PC-9 (cell line): ENCODE measurements around the gene TTLL5. TPM values are rescaled to one million over a fixed set of nuclear protein-coding genes. Genes with fewer than 3 reads are reported as not detected.

Experiments
- BruUV-seq: library from RNA; stranded (reverse); fragments of 400-500 nt; replicated peaks from 2 replicates; lab custom pipeline; 2021; lab: Mats Ljungman, UMichigan
- CTCF ChIA-PET: fragments of 300-600 bp; sonication (Branson Sonifier 250); formaldehyde crosslinking; loops from one replicate; lab custom pipeline; 2022; ENCODE audit warnings: antibody characterized with exemption; lab: Charles Lee
- POLR2A ChIA-PET: fragments of 300-600 bp; sonication (Branson Sonifier 250); formaldehyde crosslinking; loops from one replicate; lab custom pipeline; 2022; ENCODE audit warnings: antibody characterized with exemption; ENCODE audit not compliant: unreplicated experiment; lab: Charles Lee
- DNase-seq, 2 experiments: peaks; one replicate each; pipeline versions ENCODE4 v3.0.0 to v3.0.0-alpha.2; 2015 to 2022; ENCODE audit warnings: mixed read lengths in 1 of 2
- H2AFZ ChIP-seq: fragments of 200-600 bp; sonication (generic); 2 replicates; pipeline ENCODE4 v1.8.1; 2017; ENCODE audit warnings: antibody characterized with exemption
- H3F3A ChIP-seq: fragments of 200-600 bp; sonication (generic); 2 replicates; pipeline ENCODE4 v1.8.1; 2017; ENCODE audit warnings: antibody characterized with exemption, mild to moderate bottlenecking, low read depth; ENCODE audit not compliant: insufficient read depth
- H3K27ac ChIP-seq: fragments of 200-600 bp; sonication (generic); 2 replicates; pipeline ENCODE4 v1.6.1; 2016; ENCODE audit warnings: mixed run types
- H3K27me3 ChIP-seq: fragments of 200-600 bp; sonication (generic); 2 replicates; pipeline ENCODE4 v1.6.1; 2016; ENCODE audit warnings: low read depth, mixed run types; ENCODE audit not compliant: insufficient read depth
- H3K36me3 ChIP-seq: fragments of 200-600 bp; sonication (generic); 2 replicates; pipeline ENCODE4 v1.6.1; 2016; ENCODE audit warnings: low read depth, mixed run types
- H3K4me1 ChIP-seq: fragments of 200-600 bp; sonication (generic); replicated peaks from 2 replicates; pipeline ENCODE4 v1.6.1; 2016; ENCODE audit warnings: mixed run types; ENCODE audit not compliant: insufficient read depth
- H3K4me2 ChIP-seq: fragments of 200-600 bp; sonication (generic); 2 replicates; pipeline ENCODE4 v1.6.1; 2017; ENCODE audit warnings: mixed run types
- H3K4me3 ChIP-seq: fragments of 200-600 bp; sonication (generic); 2 replicates; pipeline ENCODE4 v1.6.1; 2016; ENCODE audit warnings: mixed run types
- H3K79me2 ChIP-seq: fragments of 200-600 bp; sonication (generic); 2 replicates; pipeline ENCODE4 v1.6.1; 2017; ENCODE audit warnings: low read depth, mixed run types
- H3K9me2 ChIP-seq: fragments of 200-600 bp; sonication (generic); 2 replicates; pipeline ENCODE4 v1.8.1; 2017; ENCODE audit warnings: mild to moderate bottlenecking; ENCODE audit not compliant: insufficient read depth
- H3K9me3 ChIP-seq: fragments of 200-600 bp; sonication (generic); 2 replicates; pipeline ENCODE4 v1.8.1; 2016; ENCODE audit warnings: low read depth; ENCODE audit not compliant: insufficient read depth
- H4K20me1 ChIP-seq: fragments of 200-600 bp; sonication (generic); 2 replicates; pipeline ENCODE4 v1.8.1; 2017; ENCODE audit not compliant: insufficient read depth
- EZH2 ChIP-seq: fragments of 200-600 bp; sonication (generic); IDR thresholded peaks from 2 replicates; pipeline ENCODE4 v1.8.0; 2017; ENCODE audit warnings: antibody characterized with exemption, low read depth
- intact Hi-C: fragments of 100-400 bp; cut with micrococcal nuclease; formaldehyde crosslinking; loops from one replicate; pipeline ENCODE4 v1.10.0; 2022; ENCODE audit not compliant: unreplicated experiment
- total RNA-seq: library from RNA; stranded (reverse); gene quantifications from 2 replicates; pipeline ENCODE4 v1.2.3, GENCODE V29; 2021
- TF ChIP-seq, protein P1 (sequence below): fragments of 200-600 bp; sonication (generic); conservative IDR thresholded peaks from 2 replicates; pipeline ENCODE4 v1.6.1; 2017; ENCODE audit warnings: mixed run types, antibody characterized with exemption, mild to moderate bottlenecking, moderate library complexity

The TTLL5 gene
- total RNA-seq, 1 experiment from 2014 or later = 75.3 TPM

DNA sequence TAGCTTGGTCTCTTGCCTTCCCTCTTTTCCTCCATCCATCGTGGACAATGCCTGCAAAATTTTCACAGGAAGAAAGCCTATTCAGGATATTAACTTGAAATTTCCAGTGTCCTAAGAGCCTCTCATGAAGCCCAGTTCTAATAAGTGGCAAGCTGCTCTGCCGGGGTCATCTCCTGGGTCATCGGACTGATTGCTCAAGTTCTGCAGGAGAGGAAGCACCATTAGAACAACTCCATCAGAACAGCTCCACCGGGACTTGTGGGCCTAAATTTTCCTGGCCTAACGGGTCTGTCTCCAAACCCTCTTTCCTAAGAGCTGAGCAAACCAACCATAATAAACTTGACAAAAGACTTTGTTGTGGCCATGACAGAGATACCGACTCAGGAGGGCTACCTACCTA, 14.3 kb upstream of the TTLL5 start:
- Histone ChIP-seq H3K4me1 (peaks cover 45% of the 10 kb centered on the region), H3K79me2 (no peaks in the 10 kb centered on the region), H3F3A (peaks cover 39% of the 10 kb centered on the region), H3K4me2 (peak overlapping the region; percentile 47), H3K27ac (peak overlapping the region; percentile 61), H4K20me1 (no peaks in the 10 kb centered on the region), H2AFZ (no peak overlapping the region), H3K4me3 (no peak overlapping the region), H3K36me3 (0 out of 2 replicates have a peak, but pooled peaks cover 18% of the 10 kb centered on the region), H3K9me3 (no peaks in the 10 kb centered on the region), H3K9me2 (no peaks in the 10 kb centered on the region), H3K27me3 (no peaks in the 10 kb centered on the region)
- POLR2A ChIA-PET = no interaction called here
- DNase-seq = no peak
- TF ChIP-seq, protein P1, sequence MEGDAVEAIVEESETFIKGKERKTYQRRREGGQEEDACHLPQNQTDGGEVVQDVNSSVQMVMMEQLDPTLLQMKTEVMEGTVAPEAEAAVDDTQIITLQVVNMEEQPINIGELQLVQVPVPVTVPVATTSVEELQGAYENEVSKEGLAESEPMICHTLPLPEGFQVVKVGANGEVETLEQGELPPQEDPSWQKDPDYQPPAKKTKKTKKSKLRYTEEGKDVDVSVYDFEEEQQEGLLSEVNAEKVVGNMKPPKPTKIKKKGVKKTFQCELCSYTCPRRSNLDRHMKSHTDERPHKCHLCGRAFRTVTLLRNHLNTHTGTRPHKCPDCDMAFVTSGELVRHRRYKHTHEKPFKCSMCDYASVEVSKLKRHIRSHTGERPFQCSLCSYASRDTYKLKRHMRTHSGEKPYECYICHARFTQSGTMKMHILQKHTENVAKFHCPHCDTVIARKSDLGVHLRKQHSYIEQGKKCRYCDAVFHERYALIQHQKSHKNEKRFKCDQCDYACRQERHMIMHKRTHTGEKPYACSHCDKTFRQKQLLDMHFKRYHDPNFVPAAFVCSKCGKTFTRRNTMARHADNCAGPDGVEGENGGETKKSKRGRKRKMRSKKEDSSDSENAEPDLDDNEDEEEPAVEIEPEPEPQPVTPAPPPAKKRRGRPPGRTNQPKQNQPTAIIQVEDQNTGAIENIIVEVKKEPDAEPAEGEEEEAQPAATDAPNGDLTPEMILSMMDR = no peak
- TF ChIP-seq EZH2 = no peak
- CTCF ChIA-PET = no interaction called here
- BruUV-seq = TSS peak; percentile 29
- intact Hi-C loops = loop anchor here (5.0 kb wide), 1 partner anchor 39 kb away; no protein-coding TSS in a partner anchor

DNA sequence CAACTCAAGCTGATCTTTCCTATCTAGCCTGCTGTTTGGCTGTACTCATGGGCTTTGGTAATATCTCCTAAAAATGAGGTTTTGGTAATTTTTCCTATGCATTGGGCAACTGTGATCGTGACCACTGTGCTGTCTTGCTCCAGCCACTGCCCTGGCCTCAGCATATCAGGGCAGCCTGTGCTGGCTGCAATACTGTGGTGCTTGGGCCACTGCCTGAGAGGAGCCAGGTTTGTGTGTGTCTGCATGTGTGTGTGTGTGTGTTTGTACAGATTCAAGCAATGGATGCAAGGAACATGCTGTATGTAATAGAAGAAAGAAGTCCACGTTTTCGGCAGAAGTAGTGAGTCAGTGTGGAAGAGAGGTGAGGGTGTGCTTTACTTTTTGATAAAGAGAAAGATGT, 13.4 kb upstream of the TTLL5 start:
- Histone ChIP-seq H3K27me3 (no peaks in the 10 kb centered on the region), H2AFZ (no peak overlapping the region), H3F3A (peaks cover 39% of the 10 kb centered on the region), H3K9me3 (no peaks in the 10 kb centered on the region), H3K4me1 (peaks cover 45% of the 10 kb centered on the region), H3K36me3 (0 out of 2 replicates have a peak, but pooled peaks cover 18% of the 10 kb centered on the region), H3K79me2 (no peaks in the 10 kb centered on the region), H3K4me3 (no peak overlapping the region), H3K27ac (peak overlapping the region; percentile 61), H4K20me1 (no peaks in the 10 kb centered on the region), H3K9me2 (no peaks in the 10 kb centered on the region), H3K4me2 (peak overlapping the region; percentile 47)
- no TSS peak for BruUV-seq
- POLR2A ChIA-PET = no interaction called here
- intact Hi-C loops = loop anchor here (1.0 to 5.0 kb wide), 2 partner anchors 12 to 40 kb away; no protein-coding TSS in a partner anchor
- no peak for DNase-seq
- CTCF ChIA-PET = no interaction called here
- no peak for TF ChIP-seq EZH2
- TF ChIP-seq, protein P1 = no peak

DNA sequence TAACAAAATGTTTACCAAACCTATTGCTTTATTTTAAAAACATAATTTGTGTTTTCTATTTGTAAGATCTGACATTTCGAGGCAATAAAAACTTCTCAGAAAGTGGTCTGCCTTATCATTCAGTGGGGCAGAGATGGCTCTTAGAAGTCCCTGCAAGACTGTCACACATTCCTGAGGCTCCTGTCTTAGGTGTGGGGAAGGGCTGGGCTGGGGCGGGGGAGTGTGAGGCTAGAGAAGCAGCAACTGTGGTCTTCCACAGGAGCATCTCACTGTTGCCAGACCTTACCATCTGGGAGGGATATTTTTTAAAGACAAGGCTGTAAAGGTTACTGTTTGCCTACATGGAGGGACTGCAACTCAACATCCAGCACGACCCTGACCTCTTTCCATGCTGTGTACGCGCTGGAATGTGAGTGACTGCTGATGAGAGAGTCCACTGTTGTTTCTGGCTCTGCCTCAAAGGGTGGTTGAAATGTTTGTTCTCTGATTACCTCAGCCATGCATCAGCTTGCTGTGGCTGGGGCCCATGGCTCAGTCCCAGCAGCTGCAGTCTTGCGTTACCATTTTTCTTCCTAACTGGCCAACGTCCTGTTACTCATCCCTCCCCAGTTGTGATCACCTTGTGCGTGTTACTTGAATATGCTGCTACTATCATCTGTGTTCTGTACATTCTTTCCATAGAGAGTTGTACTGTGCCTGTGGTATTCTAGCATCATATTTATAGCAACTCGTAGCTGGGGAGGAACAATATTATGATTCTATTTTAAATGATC, 12.8 kb upstream of the TTLL5 start:
- Histone ChIP-seq H3K9me3 (no peaks in the 10 kb centered on the region), H3K4me1 (peaks cover 45% of the 10 kb centered on the region), H3K4me2 (peak overlapping the region; percentile 47), H2AFZ (no peak overlapping the region), H3K27me3 (no peaks in the 10 kb centered on the region), H3F3A (peaks cover 39% of the 10 kb centered on the region), H3K27ac (peak overlapping the region; percentile 61), H3K79me2 (no peaks in the 10 kb centered on the region), H3K4me3 (no peak overlapping the region), H3K9me2 (no peaks in the 10 kb centered on the region), H3K36me3 (peaks cover 22% of the 10 kb centered on the region; the same call in 1 of the 2 replicates), H4K20me1 (no peaks in the 10 kb centered on the region)
- DNase-seq = peak; percentile 76 to 94
- no TSS peak for BruUV-seq
- no peak for TF ChIP-seq EZH2
- ChIA-PET CTCF (interaction anchor here (0.6 to 1.2 kb wide), 2 partner anchors 11 to 71 kb away, joined by 4 to 5 read pairs; no protein-coding TSS in a partner anchor), POLR2A (interaction anchor here (0.9 kb wide), 2 partner anchors 13 to 43 kb away, joined by 4 to 8 read pairs; partner anchors contain the start of genes ERG28 and TTLL5)
- intact Hi-C loops = loop anchor here (1.0 to 5.0 kb wide), 2 partner anchors 13 to 41 kb away; no protein-coding TSS in a partner anchor
